ENCODE results near the gene OR2H2. TPM values are rescaled to one million over a fixed set of nuclear protein-coding genes. Genes with fewer than 3 reads are reported as not detected.

Gene OR2H2
- total RNA-seq, 4 donors from 2014 or later, result not detected

DNA sequence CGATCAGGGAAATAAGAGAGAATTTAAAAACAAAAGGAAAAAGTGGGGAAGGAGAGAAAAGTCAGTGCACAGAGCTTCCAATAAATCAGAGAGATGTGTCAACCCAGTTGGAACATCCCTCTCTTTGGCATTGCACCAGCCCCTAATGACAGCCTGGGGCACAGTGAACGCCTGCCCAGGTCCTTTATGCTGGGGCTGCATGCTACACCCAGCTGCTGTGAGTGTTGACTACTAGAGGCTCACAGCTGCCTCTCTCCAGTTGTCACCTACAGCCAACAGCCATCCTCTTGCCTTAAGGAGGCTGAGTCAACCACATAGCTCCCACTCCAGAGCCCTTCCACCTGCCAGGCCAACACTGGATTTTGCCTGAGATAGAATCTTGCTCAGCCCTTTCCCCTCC lies 19.0 kb downstream of the OR2H2 start:
- Histone ChIP-seq H3K36me3 (no peaks in the 10 kb centered on the region), H3K27me3 (no peaks in the 10 kb centered on the region), H3K27ac (no peak overlapping the region), H3K4me3 (no peak overlapping the region), H3K9me3 (no peaks in the 10 kb centered on the region), H3K4me1 (no peaks in the 10 kb centered on the region)
- in situ Hi-C loops (cut with MboI; ENCODE audit: low pct_ligation_motif_present in 1 of 4, low pct_unique_long_range_greater_than_20kb in 1 of 4, low sequenced_read_pairs in 3 of 4), result no loop called here
- no peak for TF ChIP-seq POLR2AphosphoS5 (IDR thresholded peaks at IDR 0.05)
- WGBS, 2 donors (ENCODE audit: low coverage in 1 of 2), result 89 to 100% methylated on average over 1 to 2 of the region's 2 CpGs
- no peak for DNase-seq
- intact Hi-C loops (cut with DNase I; ENCODE audit: low total_unique reads), result no loop called here

DNA sequence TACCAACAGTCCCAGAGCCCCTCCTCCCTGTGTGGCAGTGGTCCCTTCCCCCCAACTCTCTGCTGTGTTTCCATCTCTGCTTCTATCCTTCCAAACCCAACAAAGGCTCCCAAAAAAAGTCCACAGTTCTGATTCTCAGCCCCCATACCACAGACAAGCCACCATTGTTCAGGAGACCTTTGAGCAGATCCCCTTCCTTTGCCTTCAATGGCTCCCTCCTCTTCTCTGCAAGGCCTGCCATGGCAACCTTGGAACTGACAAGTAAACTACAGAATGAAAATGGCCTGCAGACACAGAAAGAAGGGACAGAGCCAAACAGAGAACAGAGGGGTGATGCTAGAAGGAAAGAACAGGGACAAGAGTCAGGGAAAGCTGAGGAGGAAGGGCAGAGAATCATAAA lies 23.2 kb downstream of the OR2H2 start:
- TF ChIP-seq POLR2A (IDR thresholded peaks at IDR 0.05), result no peak
- TF ChIP-seq POLR2AphosphoS5 (IDR thresholded peaks at IDR 0.05), result no peak
- TF ChIP-seq EP300 (IDR thresholded peaks at IDR 0.05; ENCODE audit: low read depth), result no peak
- TF ChIP-seq, protein P1, sequence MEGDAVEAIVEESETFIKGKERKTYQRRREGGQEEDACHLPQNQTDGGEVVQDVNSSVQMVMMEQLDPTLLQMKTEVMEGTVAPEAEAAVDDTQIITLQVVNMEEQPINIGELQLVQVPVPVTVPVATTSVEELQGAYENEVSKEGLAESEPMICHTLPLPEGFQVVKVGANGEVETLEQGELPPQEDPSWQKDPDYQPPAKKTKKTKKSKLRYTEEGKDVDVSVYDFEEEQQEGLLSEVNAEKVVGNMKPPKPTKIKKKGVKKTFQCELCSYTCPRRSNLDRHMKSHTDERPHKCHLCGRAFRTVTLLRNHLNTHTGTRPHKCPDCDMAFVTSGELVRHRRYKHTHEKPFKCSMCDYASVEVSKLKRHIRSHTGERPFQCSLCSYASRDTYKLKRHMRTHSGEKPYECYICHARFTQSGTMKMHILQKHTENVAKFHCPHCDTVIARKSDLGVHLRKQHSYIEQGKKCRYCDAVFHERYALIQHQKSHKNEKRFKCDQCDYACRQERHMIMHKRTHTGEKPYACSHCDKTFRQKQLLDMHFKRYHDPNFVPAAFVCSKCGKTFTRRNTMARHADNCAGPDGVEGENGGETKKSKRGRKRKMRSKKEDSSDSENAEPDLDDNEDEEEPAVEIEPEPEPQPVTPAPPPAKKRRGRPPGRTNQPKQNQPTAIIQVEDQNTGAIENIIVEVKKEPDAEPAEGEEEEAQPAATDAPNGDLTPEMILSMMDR (IDR thresholded peaks at IDR 0.05), result no peak

DNA sequence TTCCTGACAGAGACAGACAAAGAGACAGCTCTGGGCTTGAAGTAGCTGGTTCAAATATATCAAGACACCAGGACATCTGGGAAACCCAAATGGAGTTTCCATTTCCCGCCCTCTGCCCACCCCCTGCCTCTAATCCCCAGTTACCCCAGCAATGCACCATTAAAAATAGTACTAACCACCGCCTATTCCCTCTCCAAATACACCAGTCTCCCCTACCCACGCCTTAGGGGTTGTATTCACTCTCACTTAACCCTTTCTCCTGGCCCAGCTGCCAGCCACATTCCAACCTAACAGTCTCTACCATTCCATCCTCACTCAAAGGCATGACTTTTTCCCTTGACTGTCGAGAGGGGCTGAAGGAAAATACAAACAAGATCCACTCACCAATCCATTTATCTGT lies 25.6 kb downstream of the OR2H2 start:
- H3K4me1 ChIP-seq, result no peaks in the 10 kb centered on the region
- no peaks in the 10 kb centered on the region for H3K9me3 ChIP-seq
- TF ChIP-seq POLR2A (IDR thresholded peaks at IDR 0.05), result no peak
- TF ChIP-seq, protein P1 (IDR thresholded peaks at IDR 0.05), result no peak
- no peak for TF ChIP-seq EP300 (IDR thresholded peaks at IDR 0.05; ENCODE audit: low read depth)
- TF ChIP-seq POLR2AphosphoS5 (IDR thresholded peaks at IDR 0.05), result no peak
- DNase-seq, result no peak
- H3K36me3 ChIP-seq, result peaks cover 0 to 4% (median 0%) of the 10 kb centered on the region in 4 donors
- no peak overlapping the region for H3K4me3 ChIP-seq
- intact Hi-C loops (cut with DNase I; ENCODE audit: low total_unique reads), result no loop called here
- no peak overlapping the region for H3K27ac ChIP-seq
- H3K27me3 ChIP-seq, result no peaks in the 10 kb centered on the region
- WGBS, 2 donors (ENCODE audit: low coverage in 1 of 2), result 94 to 95% methylated on average over 4 of the region's 4 CpGs
- in situ Hi-C loops (cut with MboI; ENCODE audit: low pct_ligation_motif_present in 1 of 4, low pct_unique_long_range_greater_than_20kb in 1 of 4, low sequenced_read_pairs in 3 of 4), result no loop called here

More for the DNA sequence above, 23.2 kb downstream of the OR2H2 start:
- H3K4me1 ChIP-seq, result no peaks in the 10 kb centered on the region
- no peak overlapping the region for H3K27ac ChIP-seq
- no peaks in the 10 kb centered on the region for H3K27me3 ChIP-seq
- H3K36me3 ChIP-seq, result peaks cover 0 to 4% (median 0%) of the 10 kb centered on the region in 4 donors
- H3K9me3 ChIP-seq, result no peaks in the 10 kb centered on the region
- intact Hi-C loops (cut with DNase I; ENCODE audit: low total_unique reads), result no loop called here
- in situ Hi-C loops (cut with MboI; ENCODE audit: low pct_ligation_motif_present in 1 of 4, low pct_unique_long_range_greater_than_20kb in 1 of 4, low sequenced_read_pairs in 3 of 4), result no loop called here
- H3K4me3 ChIP-seq, result no peak overlapping the region
- no peak for DNase-seq

DNA sequence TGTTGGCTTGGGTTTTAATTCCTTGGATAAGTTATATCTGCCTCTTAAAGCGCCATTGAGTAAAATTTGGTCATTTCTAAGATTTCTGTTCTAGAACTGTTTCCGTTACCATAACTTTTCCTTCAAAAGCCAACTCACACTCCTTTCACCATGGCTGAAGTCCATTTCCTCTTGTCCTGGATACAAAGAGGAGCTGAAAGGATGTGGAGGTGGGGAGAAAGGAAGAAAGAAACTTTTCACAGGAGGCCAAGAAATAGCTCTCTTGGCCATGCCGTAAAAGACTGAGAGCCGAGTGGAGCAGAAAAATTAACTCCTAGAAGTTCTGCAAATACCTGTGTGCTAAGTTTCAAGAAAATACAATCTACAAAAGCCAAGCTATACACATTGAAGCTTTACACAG lies 26.5 kb downstream of the OR2H2 start:
- H3K9me3 ChIP-seq, result no peaks in the 10 kb centered on the region
- peaks cover 0 to 4% (median 0%) of the 10 kb centered on the region in 4 donors for H3K36me3 ChIP-seq
- no peak overlapping the region for H3K4me3 ChIP-seq
- H3K27me3 ChIP-seq, result no peaks in the 10 kb centered on the region
- 90 to 96% methylated on average over 4 of the region's 4 CpGs for WGBS, 2 donors (ENCODE audit: low coverage in 1 of 2)
- in situ Hi-C loops (cut with MboI; ENCODE audit: low pct_ligation_motif_present in 1 of 4, low pct_unique_long_range_greater_than_20kb in 1 of 4, low sequenced_read_pairs in 3 of 4) (no loop called here), intact Hi-C loops (cut with DNase I; ENCODE audit: low total_unique reads) (no loop called here)
- no peak overlapping the region for H3K27ac ChIP-seq
- no peaks in the 10 kb centered on the region for H3K4me1 ChIP-seq
- no peak for DNase-seq
- TF ChIP-seq POLR2AphosphoS5 (IDR thresholded peaks at IDR 0.05) (no peak), POLR2A (IDR thresholded peaks at IDR 0.05) (no peak), EP300 (IDR thresholded peaks at IDR 0.05; ENCODE audit: low read depth) (no peak)
- TF ChIP-seq, protein P1 (IDR thresholded peaks at IDR 0.05), result no peak

DNA sequence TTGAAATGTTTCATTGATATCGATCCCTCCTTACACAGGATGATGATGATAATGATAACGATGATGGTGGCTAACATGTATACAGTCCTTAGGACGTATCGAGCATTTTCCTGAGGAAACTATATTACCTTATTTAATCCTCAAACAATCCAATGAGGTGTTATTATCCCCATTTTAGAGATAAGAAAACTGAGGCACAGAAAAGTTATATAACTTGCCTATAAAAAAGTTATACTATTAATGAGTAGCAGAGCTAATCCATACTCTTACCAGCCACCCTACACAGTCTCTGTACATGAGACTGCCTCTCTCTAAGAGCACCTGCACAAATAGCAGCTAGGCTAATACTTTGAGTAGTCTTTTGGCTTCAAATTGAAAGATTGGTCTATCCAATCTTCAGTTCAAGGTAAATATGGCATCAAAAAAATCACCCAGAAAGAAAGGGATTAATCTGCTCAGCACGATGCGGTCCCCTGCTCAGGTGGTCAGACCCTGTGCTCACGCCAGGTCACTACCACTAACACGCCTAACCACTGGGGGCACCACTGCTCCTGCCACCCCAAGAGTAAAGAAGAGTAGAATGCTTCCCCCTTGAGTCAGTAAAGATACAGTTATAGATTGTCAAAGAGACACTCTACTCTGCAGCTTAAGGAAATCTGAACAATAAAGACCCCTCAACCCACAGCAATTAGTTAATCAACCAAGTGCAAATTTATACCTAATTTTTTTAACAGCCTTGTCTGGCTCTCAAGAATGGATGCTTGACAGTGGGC lies 33.0 kb downstream of the OR2H2 start:
- TF ChIP-seq, protein P1 (IDR thresholded peaks at IDR 0.05), result no peak
- no peak for TF ChIP-seq POLR2AphosphoS5 (IDR thresholded peaks at IDR 0.05)
- no peak for TF ChIP-seq EP300 (IDR thresholded peaks at IDR 0.05; ENCODE audit: low read depth)
- no peak for TF ChIP-seq POLR2A (IDR thresholded peaks at IDR 0.05)
- Histone ChIP-seq H3K27me3 (no peaks in the 10 kb centered on the region), H3K4me3 (no peak overlapping the region), H3K9me3 (no peaks in the 10 kb centered on the region), H3K36me3 (no peaks in the 10 kb centered on the region), H3K27ac (no peak overlapping the region), H3K4me1 (no peaks in the 10 kb centered on the region)
- in situ Hi-C loops (cut with MboI; ENCODE audit: low pct_ligation_motif_present in 1 of 4, low pct_unique_long_range_greater_than_20kb in 1 of 4, low sequenced_read_pairs in 3 of 4), result no loop called here
- no peak for DNase-seq
- 91 to 100% methylated on average over 4 to 8 of the region's 8 CpGs for WGBS, 2 donors (ENCODE audit: low coverage in 1 of 2)
- intact Hi-C loops (cut with DNase I; ENCODE audit: low total_unique reads), result no loop called here
